Activated T-helper 9 cell treated with anti-CD3 and anti-CD28 coated beads, Interleukin-2, amount 50 U/mL, for 16 hours (primary cell): ENCODE measurements around the gene SCN1B.
A peak's percentile ranks its signal among the peaks of the same experiment; 100 is the strongest.

ENCODE experiments used
- DNase-seq: peaks from one replicate; pipeline ENCODE4 v3.0.0-alpha.2; 2020; ENCODE audit warnings: low read depth

Gene SCN1B

GRCh38 chr19:35053667-35054293, 23.5 kb downstream of the SCN1B start:
- DNase-seq: no peak

- no peak for DNase-seq
Measured at GRCh38 chr19:35054626-35055025, 24.4 kb downstream of the SCN1B start.

- no peak for DNase-seq
Measured at GRCh38 chr19:35055715-35056179, 25.5 kb downstream of the SCN1B start.

- no peak for DNase-seq
Measured at GRCh38 chr19:35056513-35057063, 26.3 kb downstream of the SCN1B start.

GRCh38 chr19:35058370-35058769, 28.1 kb downstream of the SCN1B start:
- no peak for DNase-seq

- DNase-seq: no peak
Measured at GRCh38 chr19:35059006-35059798, 28.9 kb downstream of the SCN1B start.

- no peak for DNase-seq
Measured at GRCh38 chr19:35059799-35060091, 29.5 kb downstream of the SCN1B start.

- DNase-seq: no peak
Measured at GRCh38 chr19:35060160-35060855, 30.0 kb downstream of the SCN1B start.

- no peak for DNase-seq
Measured at GRCh38 chr19:35061583-35062373, 31.5 kb downstream of the SCN1B start.

- DNase-seq: no peak
Measured at GRCh38 chr19:35062942-35063341, 32.7 kb downstream of the SCN1B start.

- DNase-seq: no peak
Measured at GRCh38 chr19:35063940-35064818, 33.9 kb downstream of the SCN1B start.

GRCh38 chr19:35065574-35065973, 35.3 kb downstream of the SCN1B start:
- no peak for DNase-seq

- DNase-seq: no peak
Measured at GRCh38 chr19:35066121-35066520, 35.9 kb downstream of the SCN1B start.

- DNase-seq: peak; percentile 81
Measured at GRCh38 chr19:35066691-35067563, 36.7 kb downstream of the SCN1B start.

- no peak for DNase-seq
Measured at GRCh38 chr19:35068941-35069634, 38.8 kb downstream of the SCN1B start.

GRCh38 chr19:35069696-35070095, 39.4 kb downstream of the SCN1B start:
- no peak for DNase-seq

GRCh38 chr19:35070471-35070870, 40.2 kb downstream of the SCN1B start:
- DNase-seq: no peak

GRCh38 chr19:35073516-35073915, 43.2 kb downstream of the SCN1B start:
- no peak for DNase-seq

- DNase-seq: no peak
Measured at GRCh38 chr19:35073941-35074340, 43.7 kb downstream of the SCN1B start.
